Measurements from ENCODE around the gene STX16. TPM values are rescaled to one million over a fixed set of nuclear protein-coding genes. Genes with fewer than 3 reads are reported as not detected.

STX16 gene
- total RNA-seq, 1 experiment from 2014 or later: 41.9 TPM

DNA sequence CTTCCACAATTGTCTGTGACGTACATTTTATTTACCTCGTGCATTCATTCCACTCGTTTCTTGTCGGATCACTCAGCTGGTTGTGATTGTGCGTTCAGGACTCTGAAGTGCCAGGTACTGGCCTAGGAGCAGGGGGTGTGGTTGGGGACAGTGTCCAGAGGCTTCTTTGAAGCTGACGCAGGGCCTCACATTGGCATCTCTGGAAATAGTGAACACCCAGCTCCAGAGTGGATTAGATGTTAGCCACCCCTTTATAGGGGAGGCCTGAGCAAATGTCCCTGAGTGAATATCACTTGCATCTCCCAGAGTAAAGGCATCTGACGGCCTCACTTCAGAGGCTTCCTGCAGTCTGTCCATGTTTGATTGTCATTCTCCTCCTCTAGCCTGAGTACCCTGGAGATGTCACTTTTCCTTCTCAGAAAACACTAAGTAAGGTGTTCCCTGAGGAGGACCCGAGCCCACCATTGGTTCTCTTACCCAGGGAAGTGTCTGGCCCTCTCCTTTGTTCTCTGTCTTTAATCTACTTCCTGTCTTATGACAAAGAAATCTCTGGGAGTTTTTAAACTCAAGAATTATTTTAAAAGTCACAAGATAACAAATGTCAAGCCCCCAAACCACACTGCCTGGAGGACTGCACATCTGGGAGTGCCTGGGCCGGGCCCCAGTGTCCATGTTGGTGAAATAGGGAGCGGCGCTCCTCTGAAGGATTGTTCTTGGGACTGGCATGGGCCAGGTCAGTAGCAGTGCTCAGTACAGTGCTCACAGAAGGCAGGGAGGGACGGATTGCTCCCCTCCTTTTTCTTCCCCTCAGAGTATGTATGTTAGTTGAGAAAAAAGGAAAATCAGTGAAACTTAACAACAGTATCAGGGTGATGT lies 10.8 kb downstream of the STX16 start (continued):
- TF ChIP-seq, protein P1, sequence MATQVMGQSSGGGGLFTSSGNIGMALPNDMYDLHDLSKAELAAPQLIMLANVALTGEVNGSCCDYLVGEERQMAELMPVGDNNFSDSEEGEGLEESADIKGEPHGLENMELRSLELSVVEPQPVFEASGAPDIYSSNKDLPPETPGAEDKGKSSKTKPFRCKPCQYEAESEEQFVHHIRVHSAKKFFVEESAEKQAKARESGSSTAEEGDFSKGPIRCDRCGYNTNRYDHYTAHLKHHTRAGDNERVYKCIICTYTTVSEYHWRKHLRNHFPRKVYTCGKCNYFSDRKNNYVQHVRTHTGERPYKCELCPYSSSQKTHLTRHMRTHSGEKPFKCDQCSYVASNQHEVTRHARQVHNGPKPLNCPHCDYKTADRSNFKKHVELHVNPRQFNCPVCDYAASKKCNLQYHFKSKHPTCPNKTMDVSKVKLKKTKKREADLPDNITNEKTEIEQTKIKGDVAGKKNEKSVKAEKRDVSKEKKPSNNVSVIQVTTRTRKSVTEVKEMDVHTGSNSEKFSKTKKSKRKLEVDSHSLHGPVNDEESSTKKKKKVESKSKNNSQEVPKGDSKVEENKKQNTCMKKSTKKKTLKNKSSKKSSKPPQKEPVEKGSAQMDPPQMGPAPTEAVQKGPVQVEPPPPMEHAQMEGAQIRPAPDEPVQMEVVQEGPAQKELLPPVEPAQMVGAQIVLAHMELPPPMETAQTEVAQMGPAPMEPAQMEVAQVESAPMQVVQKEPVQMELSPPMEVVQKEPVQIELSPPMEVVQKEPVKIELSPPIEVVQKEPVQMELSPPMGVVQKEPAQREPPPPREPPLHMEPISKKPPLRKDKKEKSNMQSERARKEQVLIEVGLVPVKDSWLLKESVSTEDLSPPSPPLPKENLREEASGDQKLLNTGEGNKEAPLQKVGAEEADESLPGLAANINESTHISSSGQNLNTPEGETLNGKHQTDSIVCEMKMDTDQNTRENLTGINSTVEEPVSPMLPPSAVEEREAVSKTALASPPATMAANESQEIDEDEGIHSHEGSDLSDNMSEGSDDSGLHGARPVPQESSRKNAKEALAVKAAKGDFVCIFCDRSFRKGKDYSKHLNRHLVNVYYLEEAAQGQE (IDR thresholded peaks at IDR 0.05; ENCODE audit: insufficient read depth in 1 of 2, low read depth in 2 of 2, low read length in 1 of 2): no peak

DNA sequence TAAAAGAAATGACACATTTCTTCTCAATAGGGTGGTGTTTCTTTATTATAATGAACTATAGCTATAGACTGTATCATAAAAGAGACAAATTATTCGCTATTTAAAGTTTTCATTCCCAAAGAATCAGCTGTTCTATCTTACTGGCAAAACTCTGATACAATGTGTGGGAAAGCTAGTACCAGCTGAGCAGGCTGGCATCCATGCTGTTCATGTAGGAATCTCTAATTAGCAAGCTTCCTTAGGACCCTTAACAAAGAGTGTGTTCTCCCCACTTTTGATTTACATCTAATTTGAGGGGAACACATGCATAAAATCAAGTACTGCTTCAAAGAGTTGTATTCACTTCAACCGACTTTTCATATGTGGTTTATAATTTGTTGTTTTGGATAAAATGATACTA lies 13.2 kb downstream of the STX16 start:
- Histone ChIP-seq H3K4me1 (ENCODE audit: control insufficient read depth, insufficient read depth, low read length) (no peaks in the 10 kb centered on the region), H3K36me3 (ENCODE audit: control insufficient read depth, insufficient read depth, low read length) (peaks cover 11% of the 10 kb centered on the region), H3K27ac (ENCODE audit: low read length) (no peak overlapping the region), H3K27me3 (ENCODE audit: control insufficient read depth, insufficient read depth, low read length) (no peaks in the 10 kb centered on the region), H3K9me3 (ENCODE audit: control insufficient read depth, insufficient read depth, low read depth, low read length) (no peaks in the 10 kb centered on the region), H3K4me3 (ENCODE audit: low read depth in 2 of 2, low read length in 2 of 2) (no peak overlapping the region)
- in situ Hi-C loops (cut with HindIII; ENCODE audit: low pct_unique_long_range_greater_than_20kb, low sequenced_read_pairs) (no loop called here), intact Hi-C loops (cut with micrococcal nuclease; ENCODE audit: unreplicated experiment) (no loop called here)
- TF ChIP-seq, protein P1 (IDR thresholded peaks at IDR 0.05; ENCODE audit: insufficient read depth in 1 of 2, low read depth in 2 of 2, low read length in 1 of 2): no peak
- TF ChIP-seq POLR2AphosphoS5 (IDR thresholded peaks at IDR 0.05; ENCODE audit: low read depth, low read length) (no peak), SIN3A (IDR thresholded peaks at IDR 0.05; ENCODE audit: borderline replicate concordance, insufficient read depth, low read depth, low read length) (no peak), TCF7L2 (IDR thresholded peaks at IDR 0.05; ENCODE audit: low read depth, low read length) (no peak)
- TF ChIP-seq, protein P2, sequence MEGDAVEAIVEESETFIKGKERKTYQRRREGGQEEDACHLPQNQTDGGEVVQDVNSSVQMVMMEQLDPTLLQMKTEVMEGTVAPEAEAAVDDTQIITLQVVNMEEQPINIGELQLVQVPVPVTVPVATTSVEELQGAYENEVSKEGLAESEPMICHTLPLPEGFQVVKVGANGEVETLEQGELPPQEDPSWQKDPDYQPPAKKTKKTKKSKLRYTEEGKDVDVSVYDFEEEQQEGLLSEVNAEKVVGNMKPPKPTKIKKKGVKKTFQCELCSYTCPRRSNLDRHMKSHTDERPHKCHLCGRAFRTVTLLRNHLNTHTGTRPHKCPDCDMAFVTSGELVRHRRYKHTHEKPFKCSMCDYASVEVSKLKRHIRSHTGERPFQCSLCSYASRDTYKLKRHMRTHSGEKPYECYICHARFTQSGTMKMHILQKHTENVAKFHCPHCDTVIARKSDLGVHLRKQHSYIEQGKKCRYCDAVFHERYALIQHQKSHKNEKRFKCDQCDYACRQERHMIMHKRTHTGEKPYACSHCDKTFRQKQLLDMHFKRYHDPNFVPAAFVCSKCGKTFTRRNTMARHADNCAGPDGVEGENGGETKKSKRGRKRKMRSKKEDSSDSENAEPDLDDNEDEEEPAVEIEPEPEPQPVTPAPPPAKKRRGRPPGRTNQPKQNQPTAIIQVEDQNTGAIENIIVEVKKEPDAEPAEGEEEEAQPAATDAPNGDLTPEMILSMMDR (IDR thresholded peaks at IDR 0.05): no peak
- DNase-seq (ENCODE audit: low read depth, low spot score) (no peak), ATAC-seq (no peak)
- ChIA-PET CTCF (no interaction called here), POLR2A (no interaction called here)
- BruUV-seq (replicated peaks): no TSS peak
